Midbrain (tissue), 1 donor: ENCODE data around the gene MAPRE2.
"Not testable (repeated sequence)": the region's sequence is repeated elsewhere in the genome, so short reads cannot be mapped to it uniquely, and the experiment has no call there.

Source experiments
- DNase-seq: peaks from one replicate; lab custom pipeline; 2025; lab: John Stamatoyannopoulos, UW

Gene MAPRE2

DNA sequence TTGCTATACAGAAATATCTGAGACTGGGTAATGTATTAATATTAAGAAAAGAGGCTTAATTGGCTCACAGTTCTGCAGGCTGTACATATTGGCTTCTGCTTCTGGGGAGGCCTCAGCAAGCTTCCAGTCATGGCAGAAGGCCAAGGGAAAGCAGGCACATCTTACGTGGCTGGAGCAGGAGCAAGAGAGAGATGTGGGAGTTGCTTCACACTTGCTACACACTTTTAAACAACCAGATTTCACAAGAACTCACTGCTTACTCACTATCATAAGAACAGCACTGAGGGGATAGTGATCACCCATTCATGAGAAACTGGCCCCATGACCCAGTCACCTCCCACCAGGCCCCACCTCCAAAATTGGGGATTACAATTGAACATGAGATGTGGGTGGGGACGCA is 50.6 kb downstream of the MAPRE2 start:
- DNase-seq: no peak

DNA sequence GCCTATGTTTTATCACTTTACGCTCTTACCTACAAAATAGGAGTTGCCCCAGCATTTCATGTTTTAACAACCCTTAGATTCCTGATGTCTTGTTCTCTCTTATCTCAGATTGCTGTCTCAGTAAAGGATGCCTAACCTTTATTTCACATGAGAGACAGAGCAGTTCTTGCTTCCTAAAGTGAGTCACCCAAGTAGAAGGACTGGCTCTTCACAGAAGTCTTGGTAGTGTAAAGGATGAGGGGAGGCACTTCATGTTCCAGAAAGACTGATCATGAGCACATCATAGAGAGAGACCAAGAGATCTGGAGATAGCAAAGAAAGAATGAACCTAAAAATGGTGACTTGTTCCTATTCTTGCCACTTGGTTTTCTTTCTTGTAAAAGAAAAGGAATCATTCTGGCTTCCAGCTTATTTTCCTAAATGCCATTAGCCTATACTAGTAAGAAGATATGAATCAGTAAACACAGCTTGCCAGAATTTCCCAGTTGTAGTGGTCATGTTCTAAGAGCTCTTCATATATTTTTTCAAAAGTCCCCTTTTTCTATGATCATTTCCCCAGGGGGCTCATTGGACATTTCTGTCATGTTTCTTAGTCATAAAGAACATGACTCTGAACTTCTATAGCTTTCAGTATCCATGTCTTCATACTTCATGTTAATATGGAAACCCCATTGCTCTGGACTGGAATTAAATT is 54.9 kb downstream of the MAPRE2 start:
- no peak for DNase-seq

DNA sequence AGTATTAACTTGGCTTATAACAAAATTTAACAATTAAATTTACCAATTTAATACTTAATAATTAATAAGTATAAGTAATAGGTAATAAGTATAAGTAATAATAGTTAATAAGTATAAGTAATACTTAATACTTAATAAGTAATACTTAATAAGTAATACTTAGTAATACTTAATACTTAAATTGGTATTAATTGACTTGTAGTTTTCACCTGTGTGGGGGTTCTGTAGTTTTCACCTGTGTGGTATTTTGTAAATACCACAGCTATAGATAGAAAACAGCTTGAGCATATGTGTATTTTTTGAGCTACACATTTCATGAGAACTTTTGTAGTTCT is 55.4 kb downstream of the MAPRE2 start:
- no peak for DNase-seq

- no peak for DNase-seq
These were observed 56.0 kb downstream of the MAPRE2 start for GRCh38 chr18:35097195-35097594.

DNA sequence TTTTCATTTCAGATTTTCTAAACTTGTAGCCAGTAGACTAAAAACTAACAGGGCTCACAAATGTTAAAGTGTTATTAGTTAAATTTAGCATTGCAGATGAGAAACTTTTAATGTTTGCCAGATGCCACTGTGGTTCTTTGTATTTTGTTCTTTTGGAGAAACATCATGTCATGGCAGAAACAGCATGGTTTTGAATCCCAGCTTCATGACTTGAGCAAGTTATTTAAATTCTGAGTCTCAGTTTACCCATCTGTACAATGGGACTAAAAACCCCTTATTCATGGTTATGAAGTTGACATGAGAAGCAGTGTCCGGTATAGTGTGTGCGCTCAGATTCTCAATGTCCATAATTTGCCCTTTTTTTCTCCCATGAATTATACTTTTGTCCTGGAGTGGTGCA is 56.5 kb downstream of the MAPRE2 start:
- no peak for DNase-seq

- DNase-seq: no peak
These were observed 58.7 kb downstream of the MAPRE2 start for GRCh38 chr18:35099911-35100310.

DNA sequence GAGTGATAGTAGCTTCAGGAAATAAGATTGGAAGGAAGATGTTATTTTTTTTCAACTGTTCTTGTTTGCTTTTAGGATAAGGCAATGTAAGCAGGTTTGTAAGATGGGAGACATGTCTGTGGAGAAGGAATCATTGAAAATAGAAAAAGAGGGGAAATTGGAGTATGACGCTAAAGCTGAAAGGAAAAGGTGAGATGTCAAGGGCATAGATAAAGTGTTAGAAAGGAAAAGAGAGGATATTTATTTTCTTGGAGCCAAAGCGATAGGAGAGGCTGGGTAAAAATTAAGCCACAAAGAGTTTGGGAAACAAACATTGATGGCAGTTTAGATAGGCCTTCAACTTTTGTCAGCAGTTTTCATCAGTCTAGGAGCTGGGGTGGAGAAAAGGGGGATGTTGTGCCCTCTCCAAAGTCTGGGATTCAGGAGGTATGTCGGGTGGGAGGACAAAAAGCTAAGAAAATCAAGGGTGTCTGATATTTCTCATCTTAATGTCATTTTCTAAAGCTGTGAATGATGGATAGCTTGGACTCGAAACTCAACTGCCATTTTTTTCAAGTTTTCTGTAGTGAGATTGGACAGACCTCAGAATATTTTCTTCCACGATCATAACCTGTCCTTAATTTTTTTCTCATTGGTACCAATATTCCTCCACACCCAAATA is 63.3 kb downstream of the MAPRE2 start:
- DNase-seq: no peak

GRCh38 chr18:35106013-35106844 is 65.0 kb downstream of the MAPRE2 start:
- DNase-seq: no peak

GRCh38 chr18:35106845-35107148 is 65.6 kb downstream of the MAPRE2 start:
- DNase-seq: no peak

GRCh38 chr18:35107216-35107615 is 66.0 kb downstream of the MAPRE2 start:
- DNase-seq: no peak

- DNase-seq: not testable (repeated sequence)
These were observed 66.9 kb downstream of the MAPRE2 start for GRCh38 chr18:35108088-35108487.

- DNase-seq: no peak
These were observed 68.8 kb downstream of the MAPRE2 start for GRCh38 chr18:35110059-35110458.

DNA sequence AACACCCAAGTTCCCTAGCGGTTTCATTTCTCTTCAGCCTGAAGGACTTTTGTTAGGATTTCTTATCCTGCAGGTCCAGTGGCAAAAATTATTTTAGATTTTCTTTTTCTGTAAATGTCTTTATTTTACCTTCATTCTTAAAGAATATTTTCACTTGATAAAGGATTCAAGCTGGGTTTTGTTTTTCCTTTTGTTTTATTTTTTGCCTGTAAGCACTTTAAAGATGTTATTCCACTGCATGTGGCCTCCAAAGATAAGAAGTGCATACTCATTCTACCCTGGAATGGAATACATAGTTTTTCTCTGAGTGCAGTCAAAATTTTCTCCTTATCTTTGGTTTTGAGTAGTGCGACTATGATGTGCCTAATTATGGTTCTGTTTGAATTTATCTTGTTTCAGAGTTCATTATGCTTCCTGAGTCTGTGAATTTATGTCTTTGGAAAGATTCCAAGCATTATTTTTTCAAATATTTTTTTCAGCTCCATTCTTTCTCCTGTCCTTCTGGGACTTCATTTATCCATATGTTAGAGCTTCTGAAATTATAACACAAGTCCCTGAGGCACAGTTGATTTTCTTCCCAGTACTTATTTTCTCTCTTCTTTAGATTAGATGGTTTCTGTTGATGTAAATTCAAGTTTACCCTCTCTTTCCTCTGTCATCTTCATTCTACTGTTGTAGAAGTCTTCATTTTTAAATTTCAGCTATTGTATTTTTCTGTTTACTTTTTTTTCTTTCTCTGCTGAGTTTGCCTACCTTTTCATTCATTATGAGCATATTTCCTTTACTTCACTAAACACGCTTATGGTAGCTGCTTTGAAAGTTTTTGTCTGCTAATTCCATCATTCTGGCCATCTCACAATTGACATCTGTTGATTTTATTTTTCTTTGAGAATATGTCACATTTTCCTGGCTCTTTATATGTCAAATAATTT is 69.6 kb downstream of the MAPRE2 start:
- DNase-seq: no peak

DNA sequence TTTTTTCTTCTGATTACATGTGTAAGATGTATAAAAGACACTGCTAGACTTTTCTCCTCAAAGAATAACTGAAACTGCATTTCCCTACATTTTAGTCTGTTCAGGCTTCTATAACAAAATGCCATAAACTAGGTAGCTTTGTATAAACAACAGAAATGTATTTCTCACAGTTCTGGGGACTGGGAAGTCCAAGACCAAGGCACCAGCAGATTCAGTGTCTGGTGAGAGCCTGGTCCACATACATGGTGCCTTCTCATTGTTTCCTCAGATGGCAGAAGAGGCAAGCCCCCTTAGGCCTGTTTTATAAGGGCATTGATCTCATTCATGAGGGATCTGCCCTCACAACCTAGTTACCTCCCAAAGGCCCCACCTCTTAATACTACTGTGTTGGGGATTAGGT is 71.5 kb downstream of the MAPRE2 start:
- DNase-seq: no peak

GRCh38 chr18:35114305-35114704 is 73.1 kb downstream of the MAPRE2 start:
- no peak for DNase-seq

DNA sequence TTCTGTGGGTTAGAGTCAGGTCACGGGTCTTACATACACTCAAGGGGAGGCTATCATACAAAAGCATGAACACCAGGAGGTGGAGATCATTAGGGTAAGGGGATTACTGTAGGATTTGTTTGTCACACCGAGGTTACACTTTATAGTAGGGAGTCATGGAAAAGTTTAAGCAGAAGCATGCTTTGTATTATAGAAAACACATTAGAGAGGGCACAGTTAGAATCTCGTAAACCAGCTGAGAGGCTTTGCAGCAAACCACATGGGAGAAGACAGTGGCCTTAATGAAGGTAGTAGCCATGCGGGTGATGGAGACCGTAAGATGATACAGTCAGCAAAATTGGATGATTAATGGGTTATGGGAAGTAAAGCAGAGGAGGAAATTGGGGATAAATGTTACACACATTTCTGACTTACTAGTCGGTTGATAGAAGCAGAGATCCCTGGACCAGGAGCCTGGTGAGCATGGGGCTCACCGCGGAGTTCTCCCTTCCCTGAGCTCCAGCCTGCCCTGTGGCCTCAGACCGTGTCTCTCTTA is 75.6 kb downstream of the MAPRE2 start:
- DNase-seq: no peak

GRCh38 chr18:35117372-35117771 is 76.2 kb downstream of the MAPRE2 start:
- DNase-seq: no peak

DNA sequence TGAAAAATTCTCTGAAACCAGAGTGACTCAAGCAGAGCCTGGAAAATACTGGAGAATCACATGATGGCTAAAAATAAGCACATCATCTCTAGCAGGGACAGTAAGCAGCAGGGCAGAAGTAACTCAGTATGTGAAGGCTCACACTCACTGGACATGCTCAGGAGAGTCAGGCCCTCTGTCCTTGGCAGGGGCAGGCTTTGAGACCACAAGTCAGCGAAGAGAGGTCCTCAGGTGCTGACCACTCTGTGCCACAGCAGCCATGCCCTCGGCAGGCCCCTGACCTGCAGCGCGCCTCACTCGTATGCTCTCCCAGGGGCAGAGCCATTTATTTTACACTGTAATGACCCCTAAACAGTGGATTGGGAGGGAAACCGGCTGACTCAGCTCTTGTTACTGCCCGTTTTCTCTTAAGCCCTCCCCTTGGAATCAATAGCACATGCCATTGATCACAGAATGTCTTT is 76.8 kb downstream of the MAPRE2 start:
- DNase-seq: peak; percentile 47

- DNase-seq: no peak
These were observed 77.4 kb downstream of the MAPRE2 start for GRCh38 chr18:35118641-35119040.

DNA sequence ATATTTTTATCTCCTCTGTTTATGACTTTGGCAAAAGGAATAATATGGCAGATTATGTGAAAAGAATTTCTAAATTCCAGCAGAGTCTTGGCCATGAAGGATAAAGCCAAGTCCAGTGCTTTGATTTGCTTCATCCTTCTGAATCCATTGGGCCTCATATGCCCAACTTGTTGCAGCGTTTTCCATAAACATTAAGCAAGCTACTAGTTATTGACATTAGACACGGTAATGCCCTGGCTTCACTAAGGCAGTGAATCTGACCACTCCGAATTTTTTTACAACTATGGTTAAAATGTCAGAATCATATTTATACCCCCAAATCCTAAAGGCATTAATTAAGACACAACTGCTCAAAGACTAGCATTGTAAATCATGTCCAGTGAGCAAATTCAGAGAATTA is 79.8 kb downstream of the MAPRE2 start:
- DNase-seq: no peak

DNA sequence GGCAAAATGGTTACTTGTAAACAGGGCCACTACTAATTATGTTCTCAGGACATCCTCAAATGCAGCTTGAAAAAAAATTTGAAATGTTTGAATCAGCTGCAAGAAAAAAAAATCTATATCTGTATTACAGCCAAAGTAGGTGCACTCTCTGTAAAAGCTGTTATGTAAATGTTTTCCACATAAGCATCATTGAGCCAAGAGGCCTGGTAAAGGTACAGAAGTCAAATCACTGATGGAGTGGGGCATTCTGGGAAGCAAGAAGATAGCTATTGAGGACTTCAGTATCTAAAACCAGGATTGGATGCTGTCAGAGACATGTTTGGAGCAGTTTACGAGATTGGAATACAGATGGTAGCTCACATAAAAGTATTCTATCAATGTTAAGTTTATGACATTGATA is 80.3 kb downstream of the MAPRE2 start:
- no peak for DNase-seq
